Jurkat, Clone E6-1 (cell line): Measurements from ENCODE around the gene NPTX1.

Source experiments
- DNase-seq: peaks from one replicate; pipeline ENCODE4 v3.0.0-alpha.2; 2011; ENCODE audit warnings: low read depth, low spot score
- H3K4me3 ChIP-seq: 2 replicates; pipeline ENCODE4 v1.5.1; 2011; ENCODE audit warnings: mild to moderate bottlenecking, low read length, control low read depth, moderate library complexity

Gene NPTX1

DNA sequence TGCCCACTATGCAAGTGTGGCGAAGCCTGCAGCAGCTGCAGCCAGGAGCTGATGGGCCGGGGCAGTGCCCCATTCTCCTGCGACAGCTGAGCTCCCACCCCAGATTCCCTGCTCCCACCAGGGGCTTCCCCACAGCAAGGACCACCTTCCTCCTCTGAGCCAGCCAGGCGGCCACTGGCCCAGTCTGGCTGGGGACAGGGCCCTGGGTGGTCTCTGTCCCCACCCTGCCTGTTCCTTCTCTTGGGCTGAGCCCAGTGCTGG, 5.6 kb upstream of the NPTX1 start:
- H3K4me3 ChIP-seq: no peak overlapping the region
- DNase-seq: no peak

DNA sequence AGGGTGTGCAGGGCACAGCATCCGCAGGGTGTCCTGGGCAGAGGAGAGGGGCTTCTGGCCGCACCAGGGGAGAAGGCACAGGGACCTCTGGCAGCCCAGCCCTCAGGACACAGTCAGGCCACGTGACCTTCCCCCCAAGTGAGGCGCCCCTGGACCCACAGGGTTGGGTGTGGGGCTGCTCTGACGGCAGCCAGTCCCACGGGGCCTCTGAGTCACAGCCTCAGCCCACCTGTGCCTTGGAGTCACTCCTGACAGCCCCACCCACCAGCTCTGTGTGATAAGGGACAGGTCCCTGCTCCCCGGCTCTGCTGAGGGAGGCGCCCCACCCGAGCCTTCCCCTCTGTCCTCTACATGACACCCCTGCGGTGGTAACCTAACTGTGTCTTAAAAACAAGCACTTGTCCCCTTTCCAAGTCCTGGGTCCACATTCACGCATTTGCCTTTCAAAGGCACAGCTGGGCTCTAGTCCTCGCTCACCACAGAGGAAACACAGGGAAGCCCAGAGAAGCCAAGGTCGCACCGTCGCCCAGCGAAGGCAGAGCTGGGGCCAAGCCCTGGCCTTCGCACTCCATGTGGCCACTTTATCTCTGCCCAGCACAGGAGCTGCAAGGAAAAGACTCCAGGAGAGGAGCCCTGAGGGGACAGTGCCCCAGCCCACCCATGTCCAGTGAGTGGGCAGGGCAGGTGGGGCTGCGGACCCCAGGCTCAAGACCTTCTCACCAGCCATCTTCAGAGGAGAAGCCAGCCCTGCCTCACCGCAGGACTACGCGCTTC, 5.1 kb upstream of the NPTX1 start:
- DNase-seq: no peak
- H3K4me3 ChIP-seq: no peak overlapping the region

DNA sequence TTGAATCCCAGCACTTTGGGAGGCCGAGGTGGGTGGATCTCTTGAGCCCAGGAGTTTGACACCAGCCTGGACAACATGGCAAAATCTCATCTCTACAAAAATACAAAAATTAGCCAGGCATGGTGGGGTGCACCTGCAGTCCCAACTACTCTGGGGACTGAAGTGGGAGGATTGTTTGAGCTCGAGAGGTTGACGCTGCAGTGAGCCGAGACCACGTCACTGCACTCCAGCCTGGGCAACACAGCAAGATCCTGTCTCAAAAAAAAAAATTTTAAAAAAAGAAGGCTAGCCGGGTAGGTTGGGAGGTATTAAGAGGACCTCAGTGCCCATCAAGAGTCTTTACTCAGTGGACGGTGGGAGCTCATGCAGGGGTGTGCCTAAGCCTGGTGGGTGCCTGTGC, 3.8 kb upstream of the NPTX1 start:
- DNase-seq: no peak
- H3K4me3 ChIP-seq: no peak overlapping the region

DNA sequence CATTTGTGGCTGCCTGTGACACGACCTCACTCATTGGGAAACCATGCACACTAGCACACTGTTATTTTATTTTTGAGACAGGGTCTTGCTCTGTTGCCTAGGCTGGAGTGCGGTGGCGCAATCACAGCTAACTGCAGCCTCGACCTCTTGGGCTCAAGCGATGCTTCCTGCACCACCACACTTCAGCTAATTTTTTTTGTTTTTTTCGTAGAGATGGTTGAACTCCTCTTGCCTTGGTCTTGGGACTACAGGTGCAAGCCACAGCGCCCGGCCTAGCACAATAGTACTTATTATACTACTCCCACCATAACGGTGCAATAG, 2.8 kb upstream of the NPTX1 start:
- H3K4me3 ChIP-seq: no peak overlapping the region
- no peak for DNase-seq

DNA sequence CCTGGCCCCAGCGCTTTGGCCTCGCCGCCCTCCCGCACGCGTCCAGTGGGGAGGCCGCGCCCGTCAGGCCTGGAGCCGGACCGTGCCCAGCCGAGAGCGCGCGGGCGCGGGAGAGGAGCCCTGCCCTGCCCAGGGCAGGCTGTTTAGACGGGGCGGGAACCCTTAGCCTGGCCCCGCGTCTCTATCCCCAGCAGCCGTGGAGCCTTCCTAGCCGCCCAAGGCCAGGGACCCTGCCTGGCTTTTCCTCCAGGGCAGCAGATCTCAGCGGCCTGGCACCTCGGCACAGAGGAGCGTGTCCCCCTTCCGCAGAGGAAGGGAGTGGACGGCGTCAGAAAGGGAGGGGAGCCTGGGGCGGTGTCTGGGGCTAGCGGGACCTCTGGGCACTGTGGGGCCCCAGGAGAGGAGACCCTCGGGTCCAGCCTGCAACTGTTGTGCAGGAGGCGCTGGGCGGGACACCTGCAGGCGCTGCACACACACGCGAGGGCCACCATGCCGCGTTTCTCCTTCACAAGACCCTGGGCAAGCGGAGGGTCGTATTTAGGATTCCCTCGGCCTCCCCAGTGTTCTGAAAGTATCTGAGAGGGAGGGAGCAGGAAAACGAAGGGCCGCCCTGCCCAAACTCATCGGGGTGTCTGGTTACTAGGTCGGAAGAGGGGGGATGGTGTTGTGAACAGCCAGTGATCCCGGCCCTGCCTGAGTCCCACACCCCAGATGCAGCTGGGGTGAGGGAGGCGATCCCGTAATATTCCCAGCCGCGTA, 2.3 kb upstream of the NPTX1 start:
- no peak overlapping the region for H3K4me3 ChIP-seq

DNA sequence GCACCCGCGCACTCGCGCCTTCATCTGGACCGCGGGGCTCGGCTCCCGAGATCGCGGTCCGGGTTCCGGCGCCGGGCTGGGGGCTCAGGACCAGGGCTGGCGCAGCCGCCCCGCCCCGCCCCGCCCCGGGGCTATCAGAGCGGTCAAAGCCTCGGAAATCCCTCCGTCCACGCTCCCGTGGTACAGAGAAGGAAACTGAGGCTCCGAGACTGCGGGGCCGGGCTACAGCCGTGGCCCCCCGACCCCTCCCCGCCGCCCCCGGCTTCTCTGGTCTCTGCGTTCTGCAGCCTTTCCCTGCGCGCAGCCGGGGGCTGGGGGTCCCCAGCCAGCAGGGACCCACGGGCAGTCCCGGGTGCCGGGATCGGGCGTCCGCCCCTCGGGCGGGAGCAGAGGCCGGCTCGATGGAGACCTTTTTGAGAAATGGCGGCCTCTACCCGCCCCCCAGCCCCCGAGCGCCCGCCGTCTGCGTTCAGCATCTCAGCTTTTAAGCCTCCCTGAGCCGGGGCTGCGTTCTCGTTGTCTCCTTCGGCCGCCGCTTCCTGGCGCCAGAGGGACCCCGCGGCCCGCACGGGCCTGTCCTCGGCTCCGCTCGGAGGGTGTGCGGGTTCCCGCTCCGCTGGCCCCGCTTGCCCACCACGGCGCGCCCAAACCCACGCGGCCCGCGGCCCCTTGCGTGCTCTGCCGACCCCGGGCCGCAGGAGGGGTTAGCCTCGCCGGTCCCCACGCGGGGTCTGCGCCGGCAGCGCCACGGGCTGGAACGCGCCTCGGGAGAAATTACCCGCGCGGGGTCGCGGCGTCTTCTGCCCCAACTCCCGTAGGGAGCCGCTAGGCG, 1.5 kb upstream of the NPTX1 start:
- no peak overlapping the region for H3K4me3 ChIP-seq
- no peak for DNase-seq

More for the DNA sequence above, 2.3 kb upstream of the NPTX1 start:
- DNase-seq: no peak

DNA sequence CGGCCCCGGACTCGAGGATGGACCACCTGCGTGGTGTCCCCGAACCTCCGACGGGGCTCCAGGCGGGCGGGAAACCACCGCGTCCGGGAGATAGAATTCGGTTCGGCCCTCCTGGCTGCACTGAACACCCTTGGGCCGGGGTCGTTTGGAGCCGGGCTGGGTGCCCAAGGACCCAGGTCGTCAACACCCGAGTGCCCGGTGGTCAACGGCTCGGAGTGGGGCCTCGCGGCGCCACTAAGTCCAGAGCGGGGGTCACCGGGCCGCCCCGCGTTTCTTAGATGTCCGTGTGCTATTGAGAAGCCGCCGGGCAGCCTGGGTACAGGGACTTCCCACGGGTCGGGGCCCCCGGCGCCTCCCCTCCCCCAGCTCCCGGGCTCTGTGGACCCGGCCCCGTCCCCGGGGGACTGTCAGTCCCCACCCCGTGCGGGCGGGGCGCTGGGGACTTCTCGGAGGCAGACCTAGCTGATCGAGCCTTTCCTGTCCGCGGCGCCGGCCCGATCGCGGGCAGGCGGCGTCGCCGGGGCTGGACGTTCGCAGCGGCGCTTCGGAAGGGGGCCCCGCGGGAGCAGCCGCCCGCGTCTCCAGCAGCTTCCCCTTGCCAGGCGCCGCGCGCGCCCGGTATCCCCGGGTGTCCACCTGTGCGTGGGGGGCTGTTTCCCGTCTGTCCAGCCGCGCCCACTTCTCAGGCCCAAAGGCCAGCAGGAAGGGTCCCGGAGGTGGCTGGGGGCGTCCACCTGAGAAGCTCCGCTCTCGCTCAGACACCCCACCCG, 655 bp upstream of the NPTX1 start:
- no peak for DNase-seq

DNA sequence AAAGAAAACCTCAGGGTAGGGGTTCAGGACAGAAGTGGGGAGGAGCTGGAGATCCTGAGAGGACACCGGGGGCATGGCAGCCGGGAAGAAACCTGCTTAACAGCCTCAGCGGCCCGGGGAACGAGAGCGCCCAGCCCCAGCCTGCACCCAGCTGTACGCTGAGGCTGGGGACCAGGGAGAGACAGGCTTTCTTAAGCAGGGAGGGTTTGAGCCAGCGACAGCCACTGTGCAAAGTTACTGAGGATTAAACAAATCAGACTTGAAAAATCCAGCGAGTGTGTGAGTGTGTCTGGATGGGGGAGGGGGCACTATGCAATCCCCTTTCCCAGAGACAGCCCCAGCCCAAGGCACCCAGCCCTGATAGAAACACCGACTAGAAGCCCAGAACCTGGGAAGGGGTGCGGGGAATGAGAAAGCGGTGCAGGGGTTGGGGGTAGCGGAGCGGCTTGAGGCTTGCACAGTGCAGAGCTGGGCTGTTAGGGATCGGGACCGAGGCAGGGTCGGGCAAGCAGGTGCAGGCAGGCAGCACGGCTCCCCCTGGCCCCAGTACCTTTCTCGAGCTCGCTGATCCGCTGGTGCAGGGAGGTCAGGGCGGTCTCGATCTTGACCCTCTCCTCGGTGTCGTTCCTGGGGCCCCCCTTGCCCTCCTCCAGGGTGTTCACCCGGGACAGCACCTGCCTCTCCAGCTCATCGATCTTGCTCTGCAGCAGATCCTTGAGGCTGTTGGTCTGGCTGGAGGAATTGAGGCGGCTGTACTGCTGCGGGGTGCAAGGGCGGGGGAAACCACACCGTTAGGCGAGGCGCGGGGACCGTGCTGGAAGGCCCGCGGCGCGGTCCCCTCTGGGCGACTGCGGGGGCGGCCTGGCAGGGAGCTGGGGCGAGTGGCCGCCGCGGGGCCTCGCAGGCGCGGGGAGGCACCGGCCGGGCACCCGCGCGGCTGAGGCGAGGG, 1.2 kb downstream of the NPTX1 start:
- DNase-seq: no peak
- no peak overlapping the region for H3K4me3 ChIP-seq

More for the DNA sequence above, 655 bp upstream of the NPTX1 start:
- H3K4me3 ChIP-seq: no peak overlapping the region

DNA sequence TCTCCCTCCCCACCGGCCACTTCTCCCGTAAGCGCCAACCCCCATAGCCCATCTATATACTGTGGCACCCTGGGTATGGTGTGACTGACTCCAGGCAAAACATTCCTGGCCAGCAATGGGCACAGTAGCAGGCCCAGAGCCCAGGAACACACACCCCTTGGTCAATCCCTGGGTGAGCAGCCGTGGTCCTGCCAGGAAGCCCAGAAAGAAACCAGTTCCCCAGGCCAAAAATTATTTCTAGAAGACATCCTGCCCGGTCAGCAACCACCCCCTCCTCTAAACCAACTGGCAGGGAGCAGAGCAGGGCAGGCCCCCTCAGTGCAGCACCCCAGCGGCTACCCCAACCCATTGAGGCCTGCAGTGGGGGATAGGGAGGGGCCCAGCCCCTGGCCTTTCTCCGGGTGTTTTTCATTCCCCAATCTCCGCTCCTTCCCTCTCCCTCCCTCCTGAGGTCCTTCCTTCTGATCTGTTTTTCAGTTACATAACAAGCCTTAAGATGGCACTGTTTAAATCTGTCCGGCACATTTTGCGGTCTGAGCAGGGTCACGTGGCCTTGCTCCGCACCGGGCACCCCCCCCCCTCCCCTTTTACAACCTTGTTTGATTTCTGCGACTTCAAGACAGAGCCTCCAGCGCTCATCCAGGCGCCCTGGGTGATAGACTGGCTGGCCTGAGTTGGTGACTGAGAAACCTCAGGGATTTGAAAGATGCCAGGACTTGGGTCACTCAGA, 2.0 kb downstream of the NPTX1 start:
- DNase-seq: no peak
- no peak overlapping the region for H3K4me3 ChIP-seq

DNA sequence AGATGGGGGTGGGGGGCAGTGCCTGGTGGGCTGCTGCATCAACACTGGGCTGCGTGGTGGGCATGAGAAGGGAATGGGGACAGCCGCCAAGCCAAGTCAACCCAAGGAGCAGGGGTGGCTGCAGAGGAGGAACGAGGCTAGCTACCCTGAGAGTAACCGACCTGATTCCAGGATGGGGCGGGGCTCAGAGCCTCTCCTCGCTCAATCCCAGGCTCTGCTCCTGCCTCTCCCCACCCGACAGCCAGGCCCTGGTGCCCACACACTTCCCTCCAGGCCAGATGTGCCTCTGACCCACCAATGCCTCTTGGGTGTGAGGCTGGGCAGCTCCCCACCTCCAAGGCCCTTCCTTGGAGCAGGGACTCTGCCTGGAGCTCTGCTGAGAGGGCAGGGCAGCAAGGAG, 2.7 kb downstream of the NPTX1 start:
- no peak overlapping the region for H3K4me3 ChIP-seq
- no peak for DNase-seq

DNA sequence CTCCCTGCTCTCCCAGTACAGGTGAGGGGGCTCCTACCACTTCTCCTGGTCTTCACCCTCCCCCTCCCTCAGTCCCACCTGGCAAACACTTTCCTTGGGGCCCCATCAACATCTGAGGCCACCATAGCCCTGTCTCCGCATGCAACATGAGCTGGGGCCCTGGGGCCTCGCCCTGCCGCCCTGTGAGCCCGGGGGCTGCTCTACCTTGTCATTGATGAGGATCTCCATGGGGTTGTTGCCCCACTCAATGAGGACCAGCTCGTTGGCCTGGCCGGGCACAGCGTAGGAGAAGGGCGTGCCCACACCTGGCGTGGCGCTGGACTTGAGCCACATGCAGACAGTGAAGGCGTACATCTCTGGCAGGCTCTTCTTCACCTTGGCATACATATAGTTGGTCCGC, 3.4 kb downstream of the NPTX1 start:
- DNase-seq: no peak
- H3K4me3 ChIP-seq: no peak overlapping the region

DNA sequence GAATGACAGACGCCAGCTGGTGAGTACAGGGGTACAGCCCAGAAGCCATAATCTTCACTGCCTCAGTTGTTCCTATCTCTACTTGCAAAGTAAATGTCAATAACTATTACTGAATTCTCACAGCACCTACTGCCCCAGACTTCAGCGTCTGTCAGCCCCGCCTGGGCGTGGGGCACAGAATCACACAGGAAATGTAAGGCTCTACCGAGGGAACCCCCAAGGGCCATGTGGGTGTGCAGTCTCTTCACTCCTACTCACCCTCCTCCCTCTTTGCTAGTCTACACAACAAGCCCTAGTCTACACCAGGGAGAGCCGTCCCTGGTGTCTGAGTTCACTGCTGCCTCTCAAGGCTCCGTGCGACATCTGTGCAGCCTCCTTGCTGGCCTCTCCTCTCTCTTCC, 4.5 kb downstream of the NPTX1 start:
- DNase-seq: no peak
- H3K4me3 ChIP-seq: no peak overlapping the region

DNA sequence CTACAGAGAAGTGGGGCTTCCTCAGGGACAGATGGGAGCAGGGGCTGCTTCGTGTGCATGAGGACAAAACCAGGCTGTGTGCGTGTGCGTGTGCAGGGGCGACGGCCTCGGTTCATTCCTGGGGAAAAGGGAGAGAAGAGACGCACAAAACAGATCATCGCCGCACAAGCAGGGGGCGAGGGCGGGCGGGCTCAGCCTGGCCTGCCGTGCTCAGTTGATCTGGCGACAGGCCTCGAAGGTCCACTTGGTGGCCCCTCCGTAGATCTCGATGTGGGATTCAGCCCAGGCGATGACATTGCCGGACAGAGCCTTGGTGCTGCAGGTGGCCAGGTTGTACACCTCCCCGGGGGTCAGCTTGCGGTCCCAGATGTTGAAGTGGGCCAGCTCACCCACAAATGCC, 5.8 kb downstream of the NPTX1 start:
- H3K4me3 ChIP-seq: no peak overlapping the region
- no peak for DNase-seq

DNA sequence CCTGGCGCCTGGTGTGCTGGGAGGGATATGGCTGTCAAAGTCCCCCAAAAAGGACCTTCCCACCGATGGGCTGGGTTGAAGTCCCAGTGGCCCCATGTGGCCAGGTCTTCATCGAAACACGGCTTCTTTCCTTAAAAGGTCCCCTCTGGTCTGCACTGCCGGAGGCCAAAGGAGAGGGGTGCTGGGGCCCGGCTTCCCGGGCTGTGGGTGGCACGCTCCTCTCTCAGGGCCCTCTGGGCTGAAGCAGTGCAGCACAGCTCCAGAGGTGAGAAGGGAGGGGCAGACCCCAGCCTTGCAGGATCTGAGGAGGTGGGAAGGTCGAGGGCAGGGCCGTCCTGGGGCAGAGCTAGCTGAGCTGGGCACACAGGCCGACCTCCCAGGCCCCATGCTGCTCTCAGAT, 6.7 kb downstream of the NPTX1 start:
- DNase-seq: no peak
- no peak overlapping the region for H3K4me3 ChIP-seq

DNA sequence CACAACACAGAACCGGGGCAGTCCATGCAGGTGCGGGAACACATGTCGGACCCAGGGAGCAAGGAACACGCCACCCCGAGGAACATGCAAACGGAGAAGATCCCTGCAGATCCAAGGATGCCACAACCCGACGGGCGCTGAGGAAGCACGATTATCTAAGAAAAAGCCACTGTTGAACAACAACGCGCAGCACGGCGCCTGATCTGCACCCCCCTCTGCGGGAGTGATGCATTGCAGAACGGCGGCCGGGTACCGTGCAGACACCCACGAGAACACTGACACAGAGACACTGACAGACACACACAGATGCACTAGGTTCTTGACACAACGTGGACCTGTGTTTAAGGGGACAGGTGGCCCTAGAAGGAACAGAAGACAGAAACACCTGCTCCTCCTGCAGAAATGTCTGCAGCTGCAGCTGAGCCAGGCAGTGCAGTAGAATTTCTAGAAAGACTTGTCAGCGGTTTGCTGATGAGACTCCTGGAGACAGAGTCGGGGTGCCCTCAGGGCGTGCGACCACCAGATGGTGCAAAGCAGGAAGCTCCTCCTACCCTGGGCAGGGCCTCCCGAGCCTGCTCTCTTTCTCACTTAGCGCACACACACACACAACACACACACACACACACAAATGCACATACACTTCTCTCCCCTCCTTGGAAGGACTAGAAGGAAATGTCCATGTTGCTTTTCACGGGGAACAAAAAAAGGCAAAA, 7.5 kb downstream of the NPTX1 start:
- H3K4me3 ChIP-seq: no peak overlapping the region
- peak; percentile 33 for DNase-seq

DNA sequence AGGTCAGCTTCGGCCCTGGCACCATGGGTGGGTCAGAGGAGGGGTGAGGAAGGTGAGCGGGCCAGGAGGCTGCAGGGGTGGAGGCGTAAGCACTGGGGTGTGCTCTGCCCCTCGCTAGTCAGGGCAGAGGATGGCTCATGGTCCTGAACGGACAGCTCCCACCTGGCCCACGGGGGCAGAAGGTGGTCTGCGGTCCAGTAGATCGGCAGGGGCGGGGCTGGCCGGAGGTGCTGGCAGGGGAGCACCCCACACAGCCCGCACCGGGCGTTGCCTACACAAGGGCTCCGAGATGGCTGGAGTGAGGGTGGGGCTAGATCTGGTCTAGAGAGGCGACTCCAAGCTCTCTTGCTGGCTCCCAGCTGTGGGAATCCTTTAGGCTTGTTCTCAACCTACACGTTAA, 8.2 kb downstream of the NPTX1 start:
- no peak overlapping the region for H3K4me3 ChIP-seq
- DNase-seq: no peak

DNA sequence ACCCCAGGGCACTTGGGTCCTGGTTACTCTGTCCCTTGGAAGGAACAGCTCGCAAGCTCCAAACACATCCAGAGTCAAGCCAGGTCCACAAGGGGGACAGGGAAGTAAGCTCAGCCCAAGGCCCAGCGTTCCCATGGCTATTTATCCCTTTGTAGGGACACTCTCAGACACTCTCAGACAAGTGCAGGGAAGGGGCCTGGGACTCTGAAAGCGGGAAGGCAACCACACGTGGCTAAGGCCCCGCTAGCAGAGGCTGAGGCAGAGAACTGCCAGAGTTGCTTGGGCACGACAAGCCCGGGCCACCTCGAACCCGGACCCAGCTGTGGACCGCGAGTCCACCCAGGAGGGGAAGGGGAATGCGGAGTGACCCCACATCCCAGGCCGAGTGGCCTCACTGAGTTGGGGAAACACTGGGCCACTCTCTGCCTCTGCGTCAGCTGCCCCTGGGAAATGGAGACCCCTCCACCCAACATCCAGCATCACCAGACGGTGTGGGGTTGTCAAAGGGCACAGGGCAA, 10.2 kb downstream of the NPTX1 start:
- DNase-seq: no peak
- H3K4me3 ChIP-seq: no peak overlapping the region
